ENCODE results near the gene USP48.
A peak's percentile ranks its signal among the peaks of the same experiment; 100 is the strongest.
"Not testable (repeated sequence)": the region's sequence is repeated elsewhere in the genome, so short reads cannot be mapped to it uniquely, and the experiment has no call there.

USP48 gene

GRCh38 chr1:21782868-21783678, at the start of gene USP48:
TSS of gene USP48 (minus strand) at chr1:21783149. CDS start at chr1:21782957, 192 bp downstream.
- peak; percentile 98 for DNase-seq

GRCh38 chr1:21831454-21831970, 48.6 kb upstream of the USP48 start:
- no peak for DNase-seq

- no peak for DNase-seq
Observed at GRCh38 chr1:21830792-21831453, 48.0 kb upstream of the USP48 start.

- no peak for DNase-seq
Observed at GRCh38 chr1:21829294-21829693, 46.3 kb upstream of the USP48 start.

GRCh38 chr1:21828506-21829210, 45.7 kb upstream of the USP48 start:
- no peak for DNase-seq

- no peak for DNase-seq
Observed at GRCh38 chr1:21828075-21828474, 45.1 kb upstream of the USP48 start.

GRCh38 chr1:21827141-21827679, 44.3 kb upstream of the USP48 start:
- no peak for DNase-seq

- DNase-seq, result not testable (repeated sequence)
Observed at GRCh38 chr1:21826694-21827093, 43.7 kb upstream of the USP48 start.

GRCh38 chr1:21825393-21825792, 42.4 kb upstream of the USP48 start:
- no peak for DNase-seq

- DNase-seq, result no peak
Observed at GRCh38 chr1:21824926-21825325, 42.0 kb upstream of the USP48 start.

- DNase-seq, result no peak
Observed at GRCh38 chr1:21823980-21824702, 41.2 kb upstream of the USP48 start.

GRCh38 chr1:21823206-21823979, 40.4 kb upstream of the USP48 start:
- DNase-seq, result no peak

GRCh38 chr1:21822349-21822748, 39.4 kb upstream of the USP48 start:
- DNase-seq, result no peak

- DNase-seq, result no peak
Observed at GRCh38 chr1:21821385-21822019, 38.6 kb upstream of the USP48 start.

- no peak for DNase-seq
Observed at GRCh38 chr1:21820597-21821232, 37.8 kb upstream of the USP48 start.

GRCh38 chr1:21818656-21819055, 35.7 kb upstream of the USP48 start:
- DNase-seq, result peak; percentile 34 to 42

- DNase-seq, result no peak
Observed at GRCh38 chr1:21816602-21817302, 33.8 kb upstream of the USP48 start.

- DNase-seq, result no peak
Observed at GRCh38 chr1:21815724-21816321, 32.9 kb upstream of the USP48 start.

- no peak for DNase-seq
Observed at GRCh38 chr1:21814981-21815582, 32.1 kb upstream of the USP48 start.
